AG10803 (cell line): Measurements from ENCODE around the gene OAT.

Experiments used
- DNase-seq: peaks from one replicate; pipeline ENCODE4 v3.0.0; 2010; ENCODE audit warnings: low read depth
- H3K4me3 ChIP-seq: 2 replicates; pipeline ENCODE4 v1.5.1; 2011; ENCODE audit warnings: mild to moderate bottlenecking, low read length, control low read depth
- CTCF ChIP-seq: conservative IDR thresholded peaks from 2 replicates; pipeline ENCODE4 v1.5.1; 2011; ENCODE audit warnings: mild to moderate bottlenecking, low read length, control low read depth, inconsistent platforms

The OAT gene

GRCh38 chr10:124402273-124402672, 16.4 kb downstream of the OAT start:
- no peak for TF ChIP-seq CTCF
- no peak overlapping the region for H3K4me3 ChIP-seq
- no peak for DNase-seq

- no peak overlapping the region for H3K4me3 ChIP-seq
- TF ChIP-seq CTCF = no peak
- no peak for DNase-seq
Observed at GRCh38 chr10:124401633-124402032, 17.1 kb downstream of the OAT start.

GRCh38 chr10:124394583-124394982, 24.1 kb downstream of the OAT start:
- TF ChIP-seq CTCF = no peak
- no peak overlapping the region for H3K4me3 ChIP-seq
- DNase-seq = no peak

GRCh38 chr10:124392626-124393342, 25.9 kb downstream of the OAT start:
- H3K4me3 ChIP-seq = no peak overlapping the region
- TF ChIP-seq CTCF = no peak
- no peak for DNase-seq

- no peak for DNase-seq
- no peak for TF ChIP-seq CTCF
- no peak overlapping the region for H3K4me3 ChIP-seq
Observed at GRCh38 chr10:124390471-124391187, 28.1 kb downstream of the OAT start.

GRCh38 chr10:124389613-124390361, 28.9 kb downstream of the OAT start:
- peak overlapping the region; percentile 40 for H3K4me3 ChIP-seq
- no peak for TF ChIP-seq CTCF
- DNase-seq = no peak
